ENCODE results near the gene MRPL4.
"Not testable (repeated sequence)": the region's sequence is repeated elsewhere in the genome, so short reads cannot be mapped to it uniquely, and the experiment has no call there.

The MRPL4 gene

DNA sequence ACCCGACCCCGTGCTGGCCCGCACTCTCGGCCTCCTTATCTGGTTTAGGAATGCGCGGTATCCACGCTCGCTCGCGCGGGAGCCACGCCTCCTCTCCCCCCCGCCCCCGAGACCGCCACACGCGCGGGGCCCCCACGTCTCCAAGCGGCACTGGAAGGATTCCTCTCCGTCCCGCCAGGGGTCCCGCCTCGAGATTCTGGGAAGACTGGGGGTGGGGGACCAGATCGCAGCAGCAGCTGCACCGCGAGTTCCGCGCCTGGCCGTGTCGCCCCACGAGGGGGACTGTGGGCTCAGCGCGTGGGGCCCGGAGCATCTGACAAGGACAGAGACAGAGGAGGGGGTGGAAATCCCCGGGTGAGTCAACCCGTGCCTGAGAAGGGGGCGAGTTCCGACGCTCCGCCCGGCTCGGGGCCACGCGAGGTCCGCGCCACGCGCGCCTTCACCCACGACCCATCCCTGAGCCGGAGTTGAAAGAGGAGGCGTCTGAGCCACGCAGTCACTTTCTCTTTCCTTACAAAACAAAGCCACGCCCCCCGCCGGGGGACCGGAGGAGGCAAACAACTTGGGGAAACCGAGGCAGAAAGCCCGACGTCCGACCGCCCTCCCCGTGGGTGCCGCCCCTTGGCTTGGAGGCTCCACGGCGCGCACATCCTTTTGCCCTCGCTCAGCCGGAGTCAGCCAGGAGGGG, 21.7 kb upstream of the MRPL4 start:
- peak; percentile 52 to 70 for DNase-seq (ENCODE audit: low read depth in 2 of 2)

- peak; percentile 20 to 53 for DNase-seq (ENCODE audit: low read depth in 2 of 2)
Observed at GRCh38 chr19:10230861-10231611, 21.0 kb upstream of the MRPL4 start, which contains the start of gene S1PR2. S1PR2 (minus strand) TSS chr19:10231331; CDS start chr19:10224905, 6,426 bp downstream.

- DNase-seq (ENCODE audit: low read depth in 2 of 2) = no peak
Observed at GRCh38 chr19:10231612-10232228, 20.3 kb upstream of the MRPL4 start.

DNA sequence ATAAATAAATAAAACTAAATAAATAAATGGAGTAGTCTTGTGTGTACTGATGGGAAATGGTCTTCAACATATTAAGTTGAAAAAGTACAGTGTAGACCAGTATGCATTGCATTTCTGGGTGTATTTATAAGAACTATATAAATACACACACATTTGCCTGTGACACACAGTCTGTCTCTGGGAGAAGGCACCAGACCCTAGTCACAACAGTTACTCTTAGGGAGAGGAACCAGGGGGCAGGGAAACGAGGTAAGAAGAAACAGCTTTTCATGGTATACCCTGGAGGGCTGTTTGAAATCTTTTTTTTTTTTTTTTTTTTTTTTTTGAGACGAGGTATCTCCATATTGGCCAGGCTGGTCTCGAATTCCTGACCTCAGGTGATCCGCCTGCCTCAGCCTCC, 18.1 kb upstream of the MRPL4 start:
- no peak for DNase-seq (ENCODE audit: low read depth in 2 of 2)

GRCh38 chr19:10235003-10235402, 17.0 kb upstream of the MRPL4 start:
- no peak for DNase-seq (ENCODE audit: low read depth in 2 of 2)

- not testable (repeated sequence) for DNase-seq (ENCODE audit: low read depth in 2 of 2)
Observed at GRCh38 chr19:10235409-10235808, 16.6 kb upstream of the MRPL4 start.

DNA sequence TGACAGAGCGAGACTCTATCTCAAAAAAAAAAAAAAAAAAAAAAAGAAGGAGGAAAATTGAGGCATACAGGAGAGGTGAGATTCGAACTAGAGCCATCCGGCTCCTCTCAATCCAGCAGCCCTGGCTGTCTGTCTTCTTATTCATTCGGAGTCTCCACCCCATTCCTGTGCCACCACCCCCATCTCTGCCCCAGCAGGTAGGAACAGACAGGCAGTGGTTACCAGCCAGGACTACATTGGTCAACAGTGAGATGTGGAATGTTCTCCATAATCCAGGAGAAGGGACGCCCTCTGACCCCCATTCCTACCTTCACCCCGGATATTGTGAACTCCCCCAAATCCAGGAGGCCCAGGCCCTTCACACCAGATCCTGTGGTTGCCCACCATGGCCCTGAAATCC, 14.3 kb upstream of the MRPL4 start:
- DNase-seq (ENCODE audit: low read depth in 2 of 2) = no peak

DNA sequence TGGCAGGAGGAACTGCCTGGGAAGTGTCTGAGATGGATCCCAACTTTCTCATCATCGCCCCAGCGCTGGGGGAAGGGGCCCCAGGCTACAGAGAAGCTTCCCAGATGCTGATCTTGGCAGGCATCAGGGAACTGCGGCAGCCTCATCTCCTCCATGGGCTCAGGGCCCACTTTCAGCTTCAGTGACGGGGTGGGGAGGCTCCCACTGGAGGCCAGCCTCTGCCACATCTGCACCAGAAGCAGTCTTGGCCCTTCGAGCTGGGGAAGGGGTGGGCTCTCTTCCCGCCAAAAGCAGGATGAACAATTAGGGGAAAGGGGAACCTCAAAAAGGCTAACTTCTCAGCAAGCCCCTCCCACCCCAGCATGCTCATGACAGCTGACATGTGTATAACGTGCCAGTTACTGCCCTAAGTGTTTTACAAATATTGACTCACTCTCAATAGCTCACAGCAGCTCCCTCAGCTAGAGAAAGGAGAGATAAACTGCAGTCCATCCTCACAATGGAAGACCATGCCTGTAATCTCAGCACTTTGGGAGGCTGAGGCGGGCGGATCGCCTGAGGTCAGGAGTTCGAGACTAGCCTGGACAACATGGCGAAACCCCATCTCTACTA, 13.7 kb upstream of the MRPL4 start:
- DNase-seq (ENCODE audit: low read depth in 2 of 2) = no peak

DNA sequence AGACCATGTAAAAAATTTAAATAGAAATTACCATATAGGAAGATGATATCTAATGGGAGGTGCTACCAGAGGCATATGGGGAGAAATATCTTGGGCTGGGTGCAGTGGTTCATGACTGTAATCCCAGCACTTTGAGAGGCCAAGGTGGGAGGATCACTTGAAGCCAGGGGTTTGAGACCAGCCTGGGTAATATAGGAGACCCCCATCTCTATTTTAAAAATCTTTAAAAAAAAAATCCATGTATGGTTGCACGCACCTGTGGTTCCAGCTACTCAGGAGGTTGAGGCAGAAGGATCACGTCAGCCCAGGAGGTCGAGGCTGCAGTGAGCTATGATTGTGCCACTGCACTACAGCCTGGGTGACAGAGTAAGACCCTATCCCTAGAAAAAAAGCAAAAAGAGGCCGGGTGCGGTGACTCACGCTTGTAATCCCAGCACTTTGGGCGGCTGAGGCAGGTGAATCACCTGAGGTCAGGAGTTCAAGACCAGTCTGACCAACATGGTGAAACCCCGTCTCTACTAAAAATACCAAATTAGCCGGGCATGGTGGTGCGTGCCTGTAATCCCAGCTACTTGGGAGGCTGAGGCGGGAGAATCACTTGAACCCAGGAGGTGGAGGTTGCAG, 10.1 kb upstream of the MRPL4 start:
- DNase-seq (ENCODE audit: low read depth in 2 of 2) = not testable (repeated sequence)

- DNase-seq (ENCODE audit: low read depth in 2 of 2) = no peak
Observed at GRCh38 chr19:10243606-10244005, 8.4 kb upstream of the MRPL4 start.

GRCh38 chr19:10245189-10245939, 6.7 kb upstream of the MRPL4 start:
- no peak for DNase-seq (ENCODE audit: low read depth in 2 of 2)

DNA sequence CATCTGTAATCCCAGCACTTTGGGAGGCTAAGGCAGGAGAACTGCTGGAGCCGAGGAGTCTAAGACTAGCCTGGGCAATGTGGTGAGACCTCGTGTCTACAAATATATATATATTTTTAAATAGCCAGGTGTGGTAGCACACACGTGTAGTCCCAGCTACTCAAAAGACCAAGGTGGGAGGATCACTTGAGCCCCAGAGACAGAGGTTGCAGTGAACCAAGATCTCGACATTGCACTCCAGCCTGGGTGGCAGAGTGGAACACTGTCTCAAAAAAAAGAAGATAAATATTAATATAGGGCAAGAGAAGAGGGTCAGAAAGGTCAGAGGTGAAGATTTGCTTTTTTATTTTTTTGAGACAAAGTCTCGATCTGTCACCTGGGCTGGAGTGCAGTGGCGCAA, 5.5 kb upstream of the MRPL4 start:
- no peak for DNase-seq (ENCODE audit: low read depth in 2 of 2)

DNA sequence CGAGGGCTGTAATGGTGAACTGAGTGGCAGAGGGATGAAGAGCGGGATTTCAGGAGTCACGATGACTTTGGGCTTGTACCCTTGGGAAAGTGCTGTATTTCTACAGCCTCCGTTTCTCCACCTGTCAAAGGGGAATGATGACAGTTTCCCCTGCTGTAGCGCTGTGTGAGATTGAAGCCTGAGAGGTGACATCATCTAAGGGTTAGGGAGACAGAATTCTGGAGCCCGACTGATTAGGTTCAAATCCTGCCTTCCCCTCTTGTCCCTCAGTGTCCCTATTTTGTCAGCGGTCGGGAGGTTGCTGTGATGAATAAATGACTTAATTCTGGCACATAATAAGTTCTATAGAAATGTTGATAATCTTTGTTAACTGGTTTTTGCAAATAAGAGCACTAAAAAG, 693 bp downstream of the MRPL4 start:
- DNase-seq (ENCODE audit: low read depth in 2 of 2) = no peak

DNA sequence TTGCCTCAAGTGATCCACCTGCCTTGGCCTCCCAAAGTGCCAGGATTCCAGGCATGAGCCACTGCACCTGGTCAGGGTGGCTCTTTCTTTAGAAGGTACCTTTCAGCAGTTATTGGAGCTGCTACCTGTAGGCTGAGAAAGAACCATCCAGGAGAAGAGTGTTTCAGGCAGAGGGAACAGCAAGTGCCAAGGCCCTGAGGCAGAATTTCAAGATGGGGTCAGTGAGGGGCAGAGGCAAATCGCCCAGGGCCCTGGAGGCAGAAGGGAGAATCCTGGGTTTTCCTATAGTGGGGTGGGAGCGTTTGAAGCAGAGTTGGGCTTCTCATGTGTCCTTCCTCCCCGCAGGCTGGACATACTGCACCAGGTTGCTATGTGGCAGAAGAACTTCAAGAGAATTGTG, 2.2 kb downstream of the MRPL4 start:
- DNase-seq (ENCODE audit: low read depth in 2 of 2) = no peak

GRCh38 chr19:10255358-10255757, 3.3 kb downstream of the MRPL4 start:
- DNase-seq (ENCODE audit: low read depth in 2 of 2) = no peak

- no peak for DNase-seq (ENCODE audit: low read depth in 2 of 2)
Observed at GRCh38 chr19:10256551-10256950, 4.5 kb downstream of the MRPL4 start.

GRCh38 chr19:10256970-10257615, 5.1 kb downstream of the MRPL4 start:
- DNase-seq (ENCODE audit: low read depth in 2 of 2) = no peak

- DNase-seq (ENCODE audit: low read depth in 2 of 2) = no peak
Observed at GRCh38 chr19:10258080-10258710, 6.2 kb downstream of the MRPL4 start.

GRCh38 chr19:10259162-10259905, 7.3 kb downstream of the MRPL4 start:
- DNase-seq (ENCODE audit: low read depth in 2 of 2) = peak; percentile 80 to 89
